Activated CD8-positive, alpha-beta memory T cell treated with anti-CD3 and anti-CD28 coated beads for 48 hours (primary cell): ENCODE measurements around the gene ADAM23.

Experiments
- DNase-seq, 3 experiments: peaks; one replicate each; pipeline ENCODE4 v3.0.0-alpha.2; 2020; ENCODE audit warnings: low read depth in 2 of 3, low spot score in 2 of 3

Gene ADAM23

DNA sequence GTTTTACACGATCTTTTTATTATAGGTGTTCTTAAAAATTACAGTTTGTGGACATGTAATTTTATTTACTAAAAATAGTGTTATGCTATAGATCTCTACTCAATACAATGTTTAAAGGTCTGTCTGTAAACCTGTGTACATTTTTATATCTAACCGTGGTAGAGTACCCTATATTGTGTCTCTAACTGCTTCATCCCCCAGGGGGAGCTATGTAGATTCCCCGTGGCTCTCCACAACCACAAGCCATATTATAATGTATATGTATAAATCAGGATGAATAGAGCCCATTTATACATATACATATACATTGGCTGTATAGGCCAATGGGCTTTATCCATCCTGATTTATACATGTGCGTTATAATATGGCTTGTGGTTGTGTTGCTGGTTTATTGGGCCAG is 59.4 kb downstream of the ADAM23 start:
- no peak for DNase-seq

DNA sequence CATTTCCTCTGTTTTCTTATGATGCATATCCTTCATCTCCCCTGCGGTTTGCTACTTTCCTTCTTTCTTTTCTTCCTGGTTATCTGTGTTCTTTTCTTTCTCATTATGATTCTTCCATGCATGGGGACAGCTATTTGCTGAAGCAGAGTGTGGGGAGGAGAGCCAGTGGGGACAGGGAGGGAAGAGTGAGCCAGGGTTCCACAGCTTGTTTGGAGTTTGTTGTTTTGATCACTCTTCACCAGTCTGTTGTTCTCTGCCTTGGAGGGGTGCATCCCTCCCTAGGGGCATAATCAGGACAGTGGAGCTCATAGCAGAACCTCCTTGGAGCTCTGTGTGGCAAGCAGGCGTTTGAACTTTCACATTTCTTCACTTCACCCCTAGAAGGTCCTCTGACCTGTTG is 68.0 kb downstream of the ADAM23 start:
- no peak for DNase-seq

- no peak for DNase-seq
Observed at GRCh38 chr2:206512999-206513398, 69.7 kb downstream of the ADAM23 start.

- DNase-seq: no peak
Observed at GRCh38 chr2:206515580-206515979, 72.2 kb downstream of the ADAM23 start.

GRCh38 chr2:206518997-206519396 is 75.7 kb downstream of the ADAM23 start:
- no peak for DNase-seq

- no peak for DNase-seq
Observed at GRCh38 chr2:206520450-206520849, 77.1 kb downstream of the ADAM23 start.

GRCh38 chr2:206521115-206521514 is 77.8 kb downstream of the ADAM23 start:
- DNase-seq: no peak

DNA sequence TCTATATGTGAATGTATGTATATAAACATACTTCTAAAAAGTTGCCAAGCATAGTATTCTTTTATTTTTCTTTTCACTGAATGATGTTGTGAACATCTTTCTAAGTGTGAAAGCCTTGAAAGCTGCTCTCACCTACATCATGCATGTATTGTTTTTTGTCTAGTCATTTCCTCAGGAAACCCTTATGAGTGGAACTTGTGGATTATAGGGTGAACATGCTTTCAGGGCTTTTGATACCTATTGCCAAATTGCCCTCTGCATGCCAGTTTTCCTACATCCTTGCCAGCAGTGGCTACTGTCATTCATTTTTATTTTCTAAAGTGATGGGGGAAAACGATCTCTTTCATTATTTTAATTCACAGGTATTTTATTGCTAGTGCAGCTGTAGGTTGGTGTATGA is 78.3 kb downstream of the ADAM23 start:
- no peak for DNase-seq

GRCh38 chr2:206526416-206526815 is 83.1 kb downstream of the ADAM23 start:
- no peak for DNase-seq

GRCh38 chr2:206527153-206527552 is 83.8 kb downstream of the ADAM23 start:
- no peak for DNase-seq

GRCh38 chr2:206530727-206531126 is 87.4 kb downstream of the ADAM23 start:
- no peak for DNase-seq

DNA sequence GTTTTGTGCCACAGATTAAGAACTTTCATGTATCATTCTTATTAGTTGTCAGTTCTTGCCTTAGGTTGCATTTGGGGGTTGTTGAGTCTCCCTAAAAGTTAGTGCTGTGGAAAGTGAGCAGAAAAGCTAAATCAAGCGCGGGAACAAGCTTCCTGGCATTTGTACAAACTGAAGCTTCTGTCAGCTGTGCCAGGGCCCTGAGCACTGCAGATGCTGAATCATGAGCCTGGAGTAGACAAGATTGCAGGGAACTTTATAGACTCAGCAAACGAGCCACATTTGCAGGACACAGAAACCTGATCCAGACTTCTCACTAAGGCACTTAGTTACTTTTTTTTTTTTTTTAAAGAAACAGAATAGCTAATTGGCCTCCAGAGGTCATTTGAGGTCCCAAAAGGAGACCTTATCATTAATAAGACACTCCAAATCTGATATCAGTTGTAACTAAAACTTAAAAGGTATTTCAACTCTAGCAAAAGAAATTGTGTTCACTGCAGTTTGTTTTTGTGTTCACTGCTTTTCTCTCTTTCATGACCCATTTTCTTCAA is 88.7 kb downstream of the ADAM23 start:
- no peak for DNase-seq

DNA sequence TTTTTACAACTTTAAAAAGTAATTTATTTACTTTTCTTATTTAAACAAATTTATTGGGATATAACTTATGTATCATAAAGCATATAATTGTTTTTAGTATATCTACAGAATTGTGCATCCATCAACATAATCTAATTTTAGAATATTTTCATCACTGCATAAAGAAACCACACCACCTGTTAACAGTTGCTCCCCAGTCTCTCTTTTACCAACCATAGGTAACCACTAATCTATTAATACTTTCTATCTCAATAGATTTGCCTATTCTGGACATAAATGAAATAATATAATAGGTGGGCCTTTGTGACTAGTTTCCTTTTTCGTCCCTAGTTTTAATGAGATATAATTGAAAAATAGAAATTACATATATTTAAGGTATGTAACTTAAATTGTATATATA is 90.6 kb downstream of the ADAM23 start:
- DNase-seq: no peak

- no peak for DNase-seq
Observed at GRCh38 chr2:206535260-206535986, 92.1 kb downstream of the ADAM23 start.

GRCh38 chr2:206540757-206541156 is 97.4 kb downstream of the ADAM23 start:
- DNase-seq: no peak

GRCh38 chr2:206543073-206543472 is 99.7 kb downstream of the ADAM23 start:
- DNase-seq: no peak

DNA sequence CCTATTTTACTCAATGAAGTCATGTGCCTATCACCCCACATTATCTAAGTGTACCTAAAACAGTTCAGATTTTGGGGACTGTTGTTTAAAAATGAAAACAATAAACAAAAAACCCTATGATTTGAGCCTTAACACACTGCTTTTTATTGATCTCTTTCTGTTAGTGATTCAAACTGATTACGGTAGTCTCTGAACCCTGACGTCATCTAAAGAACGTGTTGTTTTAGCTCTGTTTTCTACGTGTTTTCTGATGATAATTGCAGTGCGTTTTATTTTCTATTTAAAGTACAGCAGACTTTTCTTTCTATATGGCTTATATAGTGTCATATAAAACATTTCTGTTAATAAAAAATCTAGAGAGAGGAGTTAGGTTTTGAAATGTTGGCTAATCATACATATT is 105.1 kb downstream of the ADAM23 start:
- no peak for DNase-seq

- DNase-seq: no peak
Observed at GRCh38 chr2:206555721-206556120, 112.4 kb downstream of the ADAM23 start.

- DNase-seq: no peak
Observed at GRCh38 chr2:206556357-206556949, 113.1 kb downstream of the ADAM23 start.

- no peak for DNase-seq
Observed at GRCh38 chr2:206557321-206557720, 114.0 kb downstream of the ADAM23 start.

- no peak for DNase-seq
Observed at GRCh38 chr2:206558492-206558891, 115.2 kb downstream of the ADAM23 start.

GRCh38 chr2:206561962-206562361 is 118.6 kb downstream of the ADAM23 start:
- no peak for DNase-seq

DNA sequence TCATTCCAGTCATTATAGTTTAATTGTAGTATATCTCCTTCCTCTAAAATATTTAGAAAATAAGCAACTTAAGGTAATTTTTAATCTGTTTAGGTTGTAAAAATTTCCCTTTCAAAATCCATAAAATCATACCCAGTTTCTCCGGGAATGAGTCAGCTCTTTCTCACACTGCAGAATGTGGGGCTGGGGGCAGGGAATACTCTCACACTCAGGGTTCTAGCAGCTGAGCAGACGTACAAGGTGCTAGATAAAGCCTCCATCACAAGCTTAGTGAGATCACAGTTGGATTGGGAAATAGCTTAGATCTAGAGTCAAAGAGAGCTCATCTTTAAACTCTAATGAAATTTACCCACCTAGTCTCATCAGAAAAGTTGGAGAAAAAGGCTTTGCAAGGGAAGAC is 119.0 kb downstream of the ADAM23 start:
- DNase-seq: no peak
